ENCODE measurements around the gene CRYBG2. TPM values are rescaled to one million over a fixed set of nuclear protein-coding genes. Genes with fewer than 3 reads are reported as not detected.

Gene CRYBG2
- polyA plus RNA-seq, 1 donor from 2014 or later: 2.5 TPM

DNA sequence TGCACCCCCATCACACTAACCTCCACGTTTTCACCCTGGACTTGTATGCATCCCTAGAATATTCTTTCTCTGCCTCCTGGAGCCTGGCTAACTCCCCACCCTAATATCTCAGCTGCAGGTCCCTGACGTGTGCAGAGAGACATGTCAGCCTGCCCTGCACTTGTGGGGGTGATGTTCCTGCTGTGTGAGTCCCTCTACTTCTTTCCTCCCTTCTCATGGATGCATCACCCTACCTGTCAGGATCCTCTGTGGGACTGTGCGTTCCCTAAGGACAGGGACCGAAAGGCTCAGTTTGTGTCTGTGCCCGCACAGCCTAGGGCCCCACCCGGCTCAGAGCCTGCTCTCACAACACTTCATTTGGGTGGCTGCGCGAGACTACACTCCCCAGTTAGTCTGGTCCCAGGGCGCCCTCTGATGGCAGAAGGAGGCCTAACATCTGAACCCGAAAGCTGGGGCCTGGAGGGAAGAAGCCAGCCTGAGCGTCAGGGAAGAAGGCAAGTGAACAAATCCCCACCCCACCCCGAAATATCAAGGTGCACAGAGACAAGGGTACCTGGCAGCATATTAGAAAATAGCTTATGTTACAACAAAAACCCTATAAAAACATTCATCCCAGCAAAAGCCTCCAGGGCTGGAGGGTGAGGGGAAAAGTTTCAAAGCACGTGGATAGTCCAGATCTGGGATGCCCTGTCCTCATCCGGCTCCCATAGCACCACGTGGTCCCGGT, 32.5 kb downstream of the CRYBG2 start:
- H3K27me3 ChIP-seq (ENCODE audit: insufficient read depth, low read depth, low read length): no peaks in the 10 kb centered on the region
- no peak overlapping the region for H2AFZ ChIP-seq (ENCODE audit: low read depth, low read length)
- H4K20me1 ChIP-seq (ENCODE audit: insufficient read depth): no peaks in the 10 kb centered on the region
- no peaks in the 10 kb centered on the region for H3K9me3 ChIP-seq (ENCODE audit: low read length)
- no peak overlapping the region for H3K4me2 ChIP-seq (ENCODE audit: low read length)
- H3K36me3 ChIP-seq (ENCODE audit: insufficient read depth, low read length): no peaks in the 10 kb centered on the region
- no peak overlapping the region for H3K9ac ChIP-seq (ENCODE audit: low read length)
- no peak overlapping the region for H3K4me3 ChIP-seq (ENCODE audit: low read length)
- H3K27ac ChIP-seq (ENCODE audit: low read length): no peak overlapping the region
- H3K9me2 ChIP-seq (ENCODE audit: insufficient read depth, low read length): no peaks in the 10 kb centered on the region
- peak; percentile 87 for TF ChIP-seq CTCF (IDR thresholded peaks at IDR 0.05; ENCODE audit: poor library complexity, severe bottlenecking)
- peak; percentile 83 for TF ChIP-seq SMC3 (conservative IDR thresholded peaks at IDR 0.05; ENCODE audit: poor library complexity)
- TF ChIP-seq RAD21 (conservative IDR thresholded peaks at IDR 0.05): peak; percentile 85
- no peak for TF ChIP-seq TAF1 (IDR thresholded peaks at IDR 0.05; ENCODE audit: low read depth)
- no peak for TF ChIP-seq MXI1 (conservative IDR thresholded peaks at IDR 0.05; ENCODE audit: poor library complexity, severe bottlenecking)
- H3K79me2 ChIP-seq (replicated peaks; ENCODE audit: insufficient read depth, low read length): no peaks in the 10 kb centered on the region
- H3F3A ChIP-seq (ENCODE audit: insufficient read depth, low read length, poor library complexity, severe bottlenecking): no peaks in the 10 kb centered on the region

DNA sequence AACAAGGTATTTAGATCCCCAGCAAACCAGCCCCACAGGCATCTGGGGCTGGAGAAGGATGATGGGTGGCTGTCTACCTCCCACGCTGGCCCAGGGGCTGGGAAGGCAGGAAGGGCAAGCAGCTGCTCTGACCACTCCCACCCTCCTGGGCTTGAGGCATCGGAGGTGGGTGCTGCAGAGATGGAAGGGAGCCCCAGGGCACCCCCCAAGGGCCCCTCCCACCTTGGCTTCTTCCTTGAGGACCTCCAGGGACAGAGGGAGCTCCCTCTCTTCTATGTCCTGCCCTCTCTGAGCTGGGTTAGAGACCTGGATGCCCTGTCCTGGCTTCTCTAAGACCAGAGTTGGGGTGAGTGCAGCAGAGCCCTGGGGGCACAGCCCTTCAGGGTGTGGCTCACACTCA, 33.0 kb downstream of the CRYBG2 start:
- TF ChIP-seq REST (IDR thresholded peaks at IDR 0.05; ENCODE audit: borderline replicate concordance) (no peak), TAF1 (IDR thresholded peaks at IDR 0.05; ENCODE audit: low read depth) (no peak), CTCF (IDR thresholded peaks at IDR 0.05; ENCODE audit: poor library complexity, severe bottlenecking) (no peak), SMC3 (conservative IDR thresholded peaks at IDR 0.05; ENCODE audit: poor library complexity) (no peak), RAD21 (conservative IDR thresholded peaks at IDR 0.05) (no peak), EP300 (conservative IDR thresholded peaks at IDR 0.05; ENCODE audit: poor library complexity, severe bottlenecking) (no peak), MXI1 (conservative IDR thresholded peaks at IDR 0.05; ENCODE audit: poor library complexity, severe bottlenecking) (no peak), EZH2 (IDR thresholded peaks at IDR 0.05; ENCODE audit: borderline replicate concordance, insufficient read depth, low read length, poor library complexity, severe bottlenecking) (no peak), POLR2AphosphoS5 (IDR thresholded peaks at IDR 0.05) (no peak)
- no peaks in the 10 kb centered on the region for H3K9me2 ChIP-seq (ENCODE audit: insufficient read depth, low read length)
- no peaks in the 10 kb centered on the region for H3K36me3 ChIP-seq (ENCODE audit: insufficient read depth, low read length)
- no peaks in the 10 kb centered on the region for H3K79me2 ChIP-seq (replicated peaks; ENCODE audit: insufficient read depth, low read length)
- no peak overlapping the region for H3K4me2 ChIP-seq (ENCODE audit: low read length)
- no peak overlapping the region for H3K9ac ChIP-seq (ENCODE audit: low read length)
- H2AFZ ChIP-seq (ENCODE audit: low read depth, low read length): no peak overlapping the region
- no peak overlapping the region for H3K27ac ChIP-seq (ENCODE audit: low read length)
- H3F3A ChIP-seq (ENCODE audit: insufficient read depth, low read length, poor library complexity, severe bottlenecking): no peaks in the 10 kb centered on the region
- H4K20me1 ChIP-seq (ENCODE audit: insufficient read depth): no peaks in the 10 kb centered on the region
- no peak overlapping the region for H3K4me3 ChIP-seq (ENCODE audit: low read length)
- H3K9me3 ChIP-seq (ENCODE audit: low read length): no peaks in the 10 kb centered on the region
- no peaks in the 10 kb centered on the region for H3K27me3 ChIP-seq (ENCODE audit: insufficient read depth, low read depth, low read length)

Measured in neural cell (in vitro differentiated cells).